CD4-positive, alpha-beta T cell treated with Interleukin-17A for 4 hours (primary cell): ENCODE data around the gene COX19.

ENCODE experiments used
- DNase-seq: peaks from one replicate; pipeline ENCODE4 v3.0.0-alpha.2; 2020; ENCODE audit warnings: mixed read lengths

COX19 gene

GRCh38 chr7:990933-991728 lies 15.8 kb upstream of the COX19 start:
- DNase-seq = no peak

- DNase-seq = no peak
These were observed 15.1 kb upstream of the COX19 start for GRCh38 chr7:990352-990932.

- no peak for DNase-seq
These were observed 13.7 kb upstream of the COX19 start for GRCh38 chr7:988963-989529.

- DNase-seq = no peak
These were observed 13.1 kb upstream of the COX19 start for GRCh38 chr7:988426-988911.

GRCh38 chr7:987909-988308 lies 12.6 kb upstream of the COX19 start:
- no peak for DNase-seq

GRCh38 chr7:986766-987751 lies 11.7 kb upstream of the COX19 start:
- DNase-seq = no peak

- no peak for DNase-seq
These were observed 10.8 kb upstream of the COX19 start for GRCh38 chr7:985915-986741.

GRCh38 chr7:985127-985416 lies 9.7 kb upstream of the COX19 start:
- DNase-seq = no peak

GRCh38 chr7:984361-985126 lies 9.2 kb upstream of the COX19 start:
- no peak for DNase-seq

- DNase-seq = no peak
These were observed 8.3 kb upstream of the COX19 start for GRCh38 chr7:983616-984071.

- DNase-seq = no peak
These were observed 7.8 kb upstream of the COX19 start, which contains the start of gene CYP2W1 for GRCh38 chr7:983004-983615. Gene CYP2W1 (plus strand): TSS chr7:983181. CDS start chr7:983212, 31 bp downstream.

- DNase-seq = no peak
These were observed 7.2 kb upstream of the COX19 start for GRCh38 chr7:982511-983003.

- DNase-seq = no peak
These were observed 6.6 kb upstream of the COX19 start for GRCh38 chr7:981793-982510.

- no peak for DNase-seq
These were observed 4.7 kb upstream of the COX19 start for GRCh38 chr7:979886-980571.

GRCh38 chr7:979151-979550 lies 3.8 kb upstream of the COX19 start:
- DNase-seq = no peak

- DNase-seq = no peak
These were observed 3.2 kb upstream of the COX19 start for GRCh38 chr7:978416-979091.

- DNase-seq = no peak
These were observed 2.6 kb upstream of the COX19 start for GRCh38 chr7:978049-978346.

GRCh38 chr7:977326-978048 lies 2.1 kb upstream of the COX19 start:
- no peak for DNase-seq
